HEK293T (cell line): ENCODE data around the gene APOC3.

Experiments
- BHLHE40 ChIP-seq: fragments of 450-650 bp; IDR thresholded peaks from 2 replicates; pipeline ENCODE4 v1.6.1; 2016; ENCODE audit warnings: mild to moderate bottlenecking, moderate library complexity, borderline replicate concordance
- CTBP1 ChIP-seq: fragments of 450-650 bp; IDR thresholded peaks from 2 replicates; pipeline ENCODE4 v1.6.1; 2016; ENCODE audit warnings: borderline replicate concordance
- FOXA1 ChIP-seq: fragments of 450-650 bp; IDR thresholded peaks from 2 replicates; pipeline ENCODE4 v1.6.1; 2016; ENCODE audit warnings: mild to moderate bottlenecking
- SP1 ChIP-seq: fragments of 450-650 bp; IDR thresholded peaks from 2 replicates; pipeline ENCODE4 v1.6.1; 2017
- SUZ12 ChIP-seq: fragments of 450-650 bp; IDR thresholded peaks from 2 replicates; pipeline ENCODE4 v1.6.1; 2016; ENCODE audit warnings: mild to moderate bottlenecking
- ZNF384 ChIP-seq: fragments of 450-650 bp; IDR thresholded peaks from 2 replicates; pipeline ENCODE4 v1.6.1; 2016

DNA sequence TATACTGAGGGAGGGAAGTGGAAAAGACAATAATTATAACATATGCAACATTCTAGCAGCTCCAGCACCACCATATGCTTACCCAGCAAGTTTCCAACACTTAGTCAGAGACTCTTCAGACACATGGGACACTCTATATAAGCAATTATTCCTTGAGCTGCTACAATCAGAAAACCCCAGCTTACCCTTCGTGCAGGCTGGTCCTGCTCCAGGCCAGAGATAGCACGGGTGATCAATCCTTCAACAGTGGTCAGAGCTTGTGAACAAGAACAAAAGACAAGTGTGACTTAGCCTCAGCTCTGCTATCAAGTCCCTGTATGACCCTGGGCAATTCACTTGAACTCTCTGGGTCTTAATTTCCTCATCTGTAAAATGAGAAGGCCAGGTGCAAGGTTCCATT is 43.4 kb upstream of the APOC3 start:
- TF ChIP-seq BHLHE40 (no peak), CTBP1 (no peak), SUZ12 (no peak), FOXA1 (no peak), SP1 (no peak), ZNF384 (no peak)
